ENCODE results near the gene RAB10.

GRCh38 chr2:26165403-26165802, 131.5 kb downstream of the RAB10 start:
- no peak for TF ChIP-seq POLR2A (IDR thresholded peaks at IDR 0.05)
- TF ChIP-seq, protein P1, sequence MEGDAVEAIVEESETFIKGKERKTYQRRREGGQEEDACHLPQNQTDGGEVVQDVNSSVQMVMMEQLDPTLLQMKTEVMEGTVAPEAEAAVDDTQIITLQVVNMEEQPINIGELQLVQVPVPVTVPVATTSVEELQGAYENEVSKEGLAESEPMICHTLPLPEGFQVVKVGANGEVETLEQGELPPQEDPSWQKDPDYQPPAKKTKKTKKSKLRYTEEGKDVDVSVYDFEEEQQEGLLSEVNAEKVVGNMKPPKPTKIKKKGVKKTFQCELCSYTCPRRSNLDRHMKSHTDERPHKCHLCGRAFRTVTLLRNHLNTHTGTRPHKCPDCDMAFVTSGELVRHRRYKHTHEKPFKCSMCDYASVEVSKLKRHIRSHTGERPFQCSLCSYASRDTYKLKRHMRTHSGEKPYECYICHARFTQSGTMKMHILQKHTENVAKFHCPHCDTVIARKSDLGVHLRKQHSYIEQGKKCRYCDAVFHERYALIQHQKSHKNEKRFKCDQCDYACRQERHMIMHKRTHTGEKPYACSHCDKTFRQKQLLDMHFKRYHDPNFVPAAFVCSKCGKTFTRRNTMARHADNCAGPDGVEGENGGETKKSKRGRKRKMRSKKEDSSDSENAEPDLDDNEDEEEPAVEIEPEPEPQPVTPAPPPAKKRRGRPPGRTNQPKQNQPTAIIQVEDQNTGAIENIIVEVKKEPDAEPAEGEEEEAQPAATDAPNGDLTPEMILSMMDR (IDR thresholded peaks at IDR 0.05) = no peak
